Large intestine (tissue), 3 donors: ENCODE data around the gene DONSON. TPM values are rescaled to one million over a fixed set of nuclear protein-coding genes. Genes with fewer than 3 reads are reported as not detected.

Experiments
- DNase-seq, 2 donors: peaks; one replicate each; pipeline versions ENCODE4 v3.0.0 to v3.0.0-alpha.2; 2013
- H3K27ac ChIP-seq: one replicate; pipeline ENCODE4 v1.5.1; 2013; ENCODE audit warnings: low read length
- H3K27me3 ChIP-seq: 2 replicates; pipeline ENCODE4 v1.6.1; 2013; ENCODE audit warnings: low read length; ENCODE audit not compliant: control insufficient read depth, insufficient read depth
- H3K36me3 ChIP-seq: 2 replicates; pipeline ENCODE4 v1.6.1; 2013; ENCODE audit warnings: low read length; ENCODE audit not compliant: control insufficient read depth, insufficient read depth
- H3K4me1 ChIP-seq: one replicate; pipeline ENCODE4 v1.6.1; 2013; ENCODE audit warnings: low read length; ENCODE audit not compliant: control insufficient read depth, insufficient read depth
- H3K4me3 ChIP-seq: one replicate; pipeline ENCODE4 v1.5.1; 2013; ENCODE audit warnings: low read length
- H3K9me3 ChIP-seq: one replicate; pipeline ENCODE4 v1.6.1; 2013; ENCODE audit warnings: mild to moderate bottlenecking, low read depth, low read length, moderate library complexity; ENCODE audit not compliant: control insufficient read depth
- WGBS: methylation state at CpG from one replicate; pipeline ENCODE4 v1.1.5; 2013; ENCODE audit warnings: low lambda C conversion rate; ENCODE audit not compliant: insufficient coverage; 5-methylcytosine and 5-hydroxymethylcytosine counted together
- polyA plus RNA-seq: library from polyadenylated mRNA; unstranded; fragments of 120-200 nt; gene quantifications from one replicate; pipeline ENCODE4 v1.2.1, GENCODE V29; 2013

Gene DONSON
- polyA plus RNA-seq, 1 donor, result 26.4 TPM

DNA sequence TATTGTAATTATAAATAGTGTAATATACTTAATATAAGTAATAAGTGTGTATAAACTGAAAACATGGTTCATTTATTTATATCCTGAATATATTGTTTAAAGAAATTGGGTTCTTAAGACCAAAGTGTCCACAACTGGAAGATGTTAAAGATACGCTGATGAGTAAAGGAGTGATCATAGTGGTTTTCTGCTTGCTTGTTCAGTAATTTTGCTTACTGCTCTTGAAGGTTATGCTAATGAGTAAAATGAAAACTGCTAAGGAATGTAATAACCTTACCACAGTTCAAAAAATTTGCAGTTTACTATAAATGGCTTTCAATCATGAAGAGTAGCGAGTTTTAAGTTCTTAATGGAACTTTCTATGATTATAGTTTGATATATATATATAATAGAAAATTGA is 22.0 kb downstream of the DONSON start:
- Histone ChIP-seq H3K4me3 (no peak overlapping the region), H3K36me3 (peaks cover 47% of the 10 kb centered on the region), H3K9me3 (no peaks in the 10 kb centered on the region), H3K27me3 (no peaks in the 10 kb centered on the region), H3K4me1 (peaks cover 5% of the 10 kb centered on the region), H3K27ac (no peak overlapping the region)
- no peak for DNase-seq
- WGBS, result 100% methylated on average over 1 of the region's 2 CpGs

- H3K4me3 ChIP-seq, result no peak overlapping the region
- DNase-seq, result no peak
- WGBS, result no CpG with 5 or more reads among the region's 2 CpGs
- H3K36me3 ChIP-seq, result peaks cover 57% of the 10 kb centered on the region
- no peak overlapping the region for H3K27ac ChIP-seq
- no peaks in the 10 kb centered on the region for H3K27me3 ChIP-seq
- H3K9me3 ChIP-seq, result no peaks in the 10 kb centered on the region
- no peaks in the 10 kb centered on the region for H3K4me1 ChIP-seq
These were observed 26.1 kb downstream of the DONSON start for GRCh38 chr21:33562389-33562788.

DNA sequence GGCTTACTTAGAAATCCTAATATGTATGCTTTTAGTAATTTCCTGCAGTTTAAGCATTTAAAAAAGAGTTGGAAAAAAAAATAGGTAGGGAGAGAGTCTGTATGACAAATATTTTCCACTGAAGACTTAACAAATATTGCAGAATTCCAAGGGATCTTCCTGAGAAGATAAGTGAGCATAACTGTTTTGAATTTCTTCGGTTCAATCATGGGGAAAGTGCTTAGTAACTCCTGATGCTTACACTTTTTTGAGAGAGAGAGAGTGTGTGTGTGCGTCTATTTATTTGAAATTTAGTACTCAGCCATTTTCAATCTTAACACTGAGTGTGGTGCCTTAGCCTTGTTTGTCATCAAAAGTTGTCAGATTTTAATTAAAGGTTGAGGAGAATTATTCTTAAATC is 27.1 kb downstream of the DONSON start:
- Histone ChIP-seq H3K27me3 (no peaks in the 10 kb centered on the region), H3K4me1 (no peaks in the 10 kb centered on the region), H3K9me3 (no peaks in the 10 kb centered on the region), H3K36me3 (peaks cover 61% of the 10 kb centered on the region), H3K27ac (no peak overlapping the region), H3K4me3 (no peak overlapping the region)
- DNase-seq, result no peak
- WGBS, result 100% methylated on average over 2 of the region's 2 CpGs

GRCh38 chr21:33560965-33561364 is 27.5 kb downstream of the DONSON start:
- H3K4me1 ChIP-seq, result no peaks in the 10 kb centered on the region
- peaks cover 64% of the 10 kb centered on the region for H3K36me3 ChIP-seq

DNA sequence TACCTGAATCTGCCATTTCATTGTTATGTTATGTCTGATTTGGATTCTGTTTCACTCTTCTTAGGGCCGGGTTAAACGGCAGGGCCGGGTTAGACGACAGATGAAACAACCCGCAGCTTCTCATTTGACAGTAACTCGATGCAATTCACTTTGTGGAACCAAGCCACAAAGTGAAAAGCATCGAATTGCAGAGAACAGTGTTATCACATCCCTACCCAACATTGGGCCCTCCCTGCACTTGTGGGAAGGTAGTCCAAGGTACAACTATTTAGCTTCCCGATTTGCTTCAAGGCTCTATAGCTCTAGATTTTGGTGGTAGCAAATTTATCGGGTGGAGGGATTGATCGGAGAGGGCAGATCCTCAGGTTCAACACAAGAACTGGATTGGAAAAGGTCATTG is 28.7 kb downstream of the DONSON start:
- Histone ChIP-seq H3K4me3 (no peak overlapping the region), H3K9me3 (no peaks in the 10 kb centered on the region), H3K36me3 (peaks cover 64% of the 10 kb centered on the region), H3K4me1 (no peaks in the 10 kb centered on the region), H3K27me3 (no peaks in the 10 kb centered on the region), H3K27ac (no peak overlapping the region)
- DNase-seq, result no peak
- no CpG with 5 or more reads among the region's 10 CpGs for WGBS

More at GRCh38 chr21:33560965-33561364, 27.5 kb downstream of the DONSON start:
- Histone ChIP-seq H3K27me3 (no peaks in the 10 kb centered on the region), H3K9me3 (no peaks in the 10 kb centered on the region), H3K27ac (no peak overlapping the region), H3K4me3 (no peak overlapping the region)
- no peak for DNase-seq

DNA sequence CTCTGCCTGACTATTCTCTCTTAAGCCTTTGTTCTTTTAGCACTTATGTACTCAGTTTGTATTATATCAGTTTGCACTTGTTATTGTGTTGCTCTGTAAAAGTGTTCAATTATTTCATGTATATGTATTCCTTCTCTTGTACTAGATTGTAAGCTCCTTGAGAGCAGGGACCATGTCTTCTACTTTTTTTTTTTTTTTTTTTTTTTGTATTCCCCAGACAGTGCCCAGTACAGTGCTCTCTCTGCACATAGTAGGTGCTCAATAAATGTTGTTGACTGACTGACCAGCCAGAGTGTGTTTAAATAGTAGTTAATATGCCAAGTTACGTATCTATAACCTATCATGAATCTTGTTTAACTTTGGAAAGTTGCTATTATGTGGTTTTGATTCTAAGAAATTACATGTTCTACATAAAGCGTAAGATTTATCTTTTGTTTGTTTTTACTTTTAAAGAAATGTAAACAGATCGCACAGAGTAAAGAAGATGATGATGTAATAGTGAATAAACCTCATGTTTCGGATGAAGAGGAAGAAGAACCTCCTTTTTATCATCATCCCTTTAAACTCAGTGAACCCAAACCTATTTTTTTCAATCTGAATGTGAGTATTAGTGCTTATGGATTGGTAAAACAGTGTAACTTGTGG is 29.6 kb downstream of the DONSON start:
- peaks cover 67% of the 10 kb centered on the region for H3K36me3 ChIP-seq
- H3K4me3 ChIP-seq, result no peak overlapping the region
- H3K27me3 ChIP-seq, result no peaks in the 10 kb centered on the region
- 73% methylated on average over 3 of the region's 4 CpGs for WGBS
- no peaks in the 10 kb centered on the region for H3K9me3 ChIP-seq
- H3K4me1 ChIP-seq, result no peaks in the 10 kb centered on the region
- H3K27ac ChIP-seq, result no peak overlapping the region
- DNase-seq, result no peak

DNA sequence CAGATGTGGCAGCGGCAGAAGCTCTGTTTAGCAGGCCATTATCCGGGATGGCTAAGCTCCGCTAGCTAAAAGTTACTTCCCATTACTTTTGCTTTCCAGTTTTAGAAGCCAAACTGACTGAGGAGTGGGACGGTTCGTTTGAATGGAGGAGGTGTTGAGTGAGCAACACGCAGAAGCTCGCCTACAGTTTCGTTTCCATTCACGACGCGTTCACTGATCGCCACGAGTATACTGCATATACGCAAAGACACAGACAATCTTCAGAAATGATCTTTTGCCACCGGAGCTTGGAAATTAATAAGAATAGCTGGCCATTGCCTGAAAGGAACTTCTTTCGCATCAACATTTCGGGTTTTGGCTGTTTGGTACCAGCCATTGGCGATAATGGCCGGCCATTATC is 31.0 kb downstream of the DONSON start:
- WGBS, result 100% methylated on average over 1 of the region's 19 CpGs
- Histone ChIP-seq H3K27ac (no peak overlapping the region), H3K27me3 (no peaks in the 10 kb centered on the region), H3K9me3 (no peaks in the 10 kb centered on the region), H3K4me3 (no peak overlapping the region), H3K36me3 (peaks cover 77% of the 10 kb centered on the region), H3K4me1 (no peaks in the 10 kb centered on the region)
- DNase-seq, result no peak

DNA sequence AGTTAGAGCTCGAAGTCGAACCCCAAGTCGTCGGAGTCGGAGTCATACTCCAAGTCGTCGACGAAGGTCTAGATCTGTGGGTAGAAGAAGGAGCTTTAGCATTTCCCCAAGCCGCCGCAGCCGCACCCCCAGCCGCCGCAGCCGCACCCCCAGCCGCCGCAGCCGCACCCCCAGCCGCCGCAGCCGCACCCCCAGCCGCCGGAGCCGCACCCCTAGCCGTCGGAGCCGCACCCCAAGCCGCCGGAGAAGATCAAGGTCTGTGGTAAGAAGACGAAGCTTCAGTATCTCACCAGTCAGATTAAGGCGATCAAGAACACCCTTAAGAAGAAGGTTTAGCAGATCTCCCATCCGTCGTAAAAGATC is 33.5 kb downstream of the DONSON start:
- Histone ChIP-seq H3K27ac (no peak overlapping the region), H3K27me3 (no peaks in the 10 kb centered on the region), H3K36me3 (peaks cover 84% of the 10 kb centered on the region), H3K4me3 (no peak overlapping the region), H3K9me3 (peaks cover 7% of the 10 kb centered on the region), H3K4me1 (no peaks in the 10 kb centered on the region)
- no peak for DNase-seq
- no CpG with 5 or more reads among the region's 32 CpGs for WGBS

DNA sequence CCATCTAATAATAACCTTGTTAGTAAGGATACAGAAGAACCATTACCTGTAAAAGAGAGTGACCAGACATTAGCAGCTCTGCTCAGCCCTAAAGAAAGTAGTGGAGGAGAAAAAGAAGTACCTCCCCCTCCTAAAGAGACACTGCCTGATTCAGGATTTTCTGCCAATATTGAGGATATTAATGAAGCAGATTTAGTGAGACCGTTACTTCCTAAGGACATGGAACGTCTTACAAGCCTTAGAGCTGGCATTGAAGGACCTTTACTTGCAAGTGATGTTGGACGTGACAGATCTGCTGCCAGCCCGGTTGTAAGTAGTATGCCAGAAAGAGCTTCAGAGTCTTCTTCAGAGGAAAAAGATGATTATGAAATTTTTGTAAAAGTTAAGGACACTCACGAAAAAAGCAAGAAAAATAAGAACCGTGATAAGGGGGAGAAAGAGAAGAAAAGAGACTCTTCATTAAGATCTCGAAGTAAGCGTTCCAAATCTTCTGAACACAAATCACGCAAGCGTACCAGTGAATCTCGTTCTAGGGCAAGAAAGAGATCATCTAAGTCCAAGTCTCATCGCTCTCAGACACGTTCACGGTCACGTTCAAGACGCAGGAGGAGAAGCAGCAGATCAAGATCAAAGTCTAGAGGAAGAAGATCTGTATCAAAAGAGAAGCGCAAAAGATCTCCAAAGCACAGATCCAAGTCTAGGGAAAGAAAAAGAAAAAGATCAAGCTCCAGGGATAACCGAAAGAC is 34.1 kb downstream of the DONSON start:
- no peak for DNase-seq
- Histone ChIP-seq H3K27me3 (no peaks in the 10 kb centered on the region), H3K9me3 (peaks cover 7% of the 10 kb centered on the region), H3K27ac (no peak overlapping the region), H3K4me3 (no peak overlapping the region), H3K36me3 (peaks cover 84% of the 10 kb centered on the region), H3K4me1 (no peaks in the 10 kb centered on the region)
- WGBS, result 98% methylated on average over 11 of the region's 18 CpGs

DNA sequence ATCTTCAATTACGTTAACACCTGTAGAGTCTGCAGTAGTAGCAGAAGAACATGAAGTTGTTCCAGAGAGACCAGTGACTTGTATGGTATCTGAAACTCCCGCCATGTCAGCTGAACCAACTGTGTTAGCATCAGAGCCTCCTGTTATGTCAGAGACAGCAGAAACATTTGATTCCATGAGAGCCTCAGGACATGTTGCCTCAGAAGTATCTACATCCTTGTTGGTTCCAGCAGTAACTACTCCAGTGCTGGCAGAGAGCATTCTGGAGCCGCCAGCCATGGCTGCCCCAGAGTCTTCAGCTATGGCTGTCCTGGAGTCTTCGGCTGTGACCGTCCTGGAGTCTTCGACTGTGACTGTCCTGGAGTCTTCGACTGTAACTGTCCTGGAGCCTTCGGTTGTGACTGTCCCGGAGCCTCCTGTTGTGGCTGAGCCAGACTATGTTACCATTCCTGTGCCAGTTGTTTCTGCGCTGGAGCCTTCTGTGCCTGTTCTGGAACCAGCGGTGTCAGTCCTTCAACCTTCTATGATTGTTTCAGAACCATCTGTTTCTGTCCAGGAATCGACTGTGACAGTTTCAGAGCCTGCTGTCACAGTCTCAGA is 35.4 kb downstream of the DONSON start:
- H3K36me3 ChIP-seq, result peaks cover 81% of the 10 kb centered on the region
- H3K27ac ChIP-seq, result no peak overlapping the region
- no peak overlapping the region for H3K4me3 ChIP-seq
- WGBS, result no CpG with 5 or more reads among the region's 12 CpGs
- no peaks in the 10 kb centered on the region for H3K4me1 ChIP-seq
- H3K27me3 ChIP-seq, result no peaks in the 10 kb centered on the region
- no peak for DNase-seq
- H3K9me3 ChIP-seq, result peaks cover 7% of the 10 kb centered on the region
